ENCODE results near the gene AIM2.

Gene AIM2

GRCh38 chr1:159089184-159089791 is 12.7 kb upstream of the AIM2 start:
- TF ChIP-seq CTCF (IDR thresholded peaks at IDR 0.05; ENCODE audit: low read depth, low read length), result peak; percentile 49
- no peak overlapping the region for H3K4me3 ChIP-seq (ENCODE audit: low read depth, low read length)

- TF ChIP-seq CTCF (IDR thresholded peaks at IDR 0.05; ENCODE audit: low read depth, low read length), result no peak
- H3K4me3 ChIP-seq (ENCODE audit: low read depth, low read length), result no peak overlapping the region
Observed at GRCh38 chr1:159088546-159089183, 12.1 kb upstream of the AIM2 start.

GRCh38 chr1:159088050-159088449 is 11.5 kb upstream of the AIM2 start:
- no peak for TF ChIP-seq CTCF (IDR thresholded peaks at IDR 0.05; ENCODE audit: low read depth, low read length)

GRCh38 chr1:159084867-159085266 is 8.3 kb upstream of the AIM2 start:
- TF ChIP-seq CTCF (IDR thresholded peaks at IDR 0.05; ENCODE audit: low read depth, low read length), result no peak

More at GRCh38 chr1:159088050-159088449, 11.5 kb upstream of the AIM2 start:
- H3K4me3 ChIP-seq (ENCODE audit: low read depth, low read length), result no peak overlapping the region

GRCh38 chr1:159084152-159084551 is 7.6 kb upstream of the AIM2 start:
- H3K4me3 ChIP-seq (ENCODE audit: low read depth, low read length), result no peak overlapping the region
- TF ChIP-seq CTCF (IDR thresholded peaks at IDR 0.05; ENCODE audit: low read depth, low read length), result no peak

More at GRCh38 chr1:159084867-159085266, 8.3 kb upstream of the AIM2 start:
- H3K4me3 ChIP-seq (ENCODE audit: low read depth, low read length), result no peak overlapping the region

GRCh38 chr1:159083013-159083412 is 6.4 kb upstream of the AIM2 start:
- no peak overlapping the region for H3K4me3 ChIP-seq (ENCODE audit: low read depth, low read length)
- TF ChIP-seq CTCF (IDR thresholded peaks at IDR 0.05; ENCODE audit: low read depth, low read length), result no peak

GRCh38 chr1:159081626-159082025 is 5.1 kb upstream of the AIM2 start:
- no peak overlapping the region for H3K4me3 ChIP-seq (ENCODE audit: low read depth, low read length)
- TF ChIP-seq CTCF (IDR thresholded peaks at IDR 0.05; ENCODE audit: low read depth, low read length), result no peak
